H1 (cell line): ENCODE data around the gene CD72. TPM values are rescaled to one million over a fixed set of nuclear protein-coding genes. Genes with fewer than 3 reads are reported as not detected.

Source experiments
- CTCF ChIA-PET: fragments of 300-600 bp; sonication (Branson Sonifier 250); formaldehyde crosslinking; loops from one replicate; lab custom pipeline; 2021; ENCODE audit not compliant: partially characterized antibody; lab: Charles Lee
- POLR2A ChIA-PET: fragments of 300-600 bp; sonication (Branson Sonifier 250); formaldehyde crosslinking; loops from one replicate; lab custom pipeline; 2021; ENCODE audit warnings: inconsistent platforms; ENCODE audit not compliant: partially characterized antibody; lab: Charles Lee
- DNase-seq, 2 experiments: peaks; one replicate each; pipeline versions ENCODE4 v3.0.0 to v3.0.0-alpha.2; 2010 to 2022; ENCODE audit warnings: low spot score in 2 of 2, low read depth in 1 of 2, mixed read lengths in 1 of 2
- FAIRE-seq: peaks from 2 replicates; lab custom pipeline; 2011; peaks lifted over from hg19 to GRCh38; lab: Jason Lieb, UNC
- H2AFZ ChIP-seq: 2 replicates; pipeline ENCODE4 v1.8.1; 2012; ENCODE audit warnings: low read length, inconsistent platforms
- H2AK5ac ChIP-seq: 2 replicates; pipeline ENCODE4 v1.6.1; 2013; ENCODE audit warnings: low read depth, low read length
- H2BK120ac ChIP-seq: replicated peaks from 2 replicates; pipeline ENCODE3; 2013; ENCODE audit warnings: low read depth, low read length, inconsistent platforms
- H2BK12ac ChIP-seq: 2 replicates; pipeline ENCODE4 v1.6.1; 2013; ENCODE audit warnings: low read depth, low read length
- H2BK15ac ChIP-seq: 2 replicates; pipeline ENCODE4 v1.6.1; 2013; ENCODE audit warnings: low read length
- H2BK20ac ChIP-seq: 2 replicates; pipeline ENCODE4 v1.6.1; 2013; ENCODE audit warnings: low read length
- H2BK5ac ChIP-seq: 2 replicates; pipeline ENCODE4 v1.6.1; 2013; ENCODE audit warnings: low read depth, low read length
- H3K14ac ChIP-seq: 2 replicates; pipeline ENCODE4 v1.6.1; 2013; ENCODE audit warnings: inconsistent platforms; ENCODE audit not compliant: insufficient read length
- H3K18ac ChIP-seq: 2 replicates; pipeline ENCODE4 v1.6.1; 2013; ENCODE audit warnings: low read length; ENCODE audit errors: extremely low read depth
- H3K23ac ChIP-seq: 2 replicates; pipeline ENCODE4 v1.6.1; 2013; ENCODE audit warnings: inconsistent platforms; ENCODE audit not compliant: insufficient read length
- H3K23me2 ChIP-seq: 2 replicates; pipeline ENCODE4 v1.6.1; 2013; ENCODE audit warnings: low read depth, low read length
- H3K27ac ChIP-seq: 2 replicates; pipeline ENCODE4 v1.6.1; 2011; ENCODE audit warnings: low read depth, low read length, inconsistent platforms
- H3K27me3 ChIP-seq, 4 experiments: replicated peaks in 1 of 4; 1 replicate in 1 of 4; 2 replicates in 3 of 4; pipeline versions ENCODE4 v1.6.1 to v1.8.1; 2011 to 2013; ENCODE audit warnings: low read length in 3 of 4, mild to moderate bottlenecking in 3 of 4, inconsistent platforms in 2 of 4, mixed read lengths in 2 of 4, moderate library complexity in 1 of 4; ENCODE audit not compliant: control insufficient read depth in 3 of 4, insufficient read depth in 3 of 4; ENCODE audit errors: extremely low read depth in 1 of 4
- H3K36me3 ChIP-seq, 4 experiments: 2 replicates each; pipeline versions ENCODE4 v1.6.1 to v1.8.1; 2011 to 2013; ENCODE audit warnings: mild to moderate bottlenecking in 4 of 4, low read length in 3 of 4, moderate library complexity in 2 of 4, control low read depth in 1 of 4, inconsistent platforms in 1 of 4; ENCODE audit not compliant: insufficient read depth in 4 of 4, control insufficient read depth in 2 of 4
- H3K4ac ChIP-seq: replicated peaks from 2 replicates; pipeline ENCODE3; 2013; ENCODE audit warnings: low read length, low read depth, mixed read lengths, inconsistent platforms; ENCODE audit not compliant: insufficient read length
- H3K4me1 ChIP-seq, 4 experiments: replicated peaks in 1 of 4; 1 replicate in 1 of 4; 2 replicates in 3 of 4; pipeline versions ENCODE4 v1.6.1 to v1.8.1; 2011 to 2013; ENCODE audit warnings: low read length in 3 of 4, inconsistent platforms in 2 of 4, mixed read lengths in 1 of 4; ENCODE audit not compliant: insufficient read depth in 4 of 4, control insufficient read depth in 3 of 4
- H3K4me2 ChIP-seq, 2 experiments: 2 replicates each; pipeline versions ENCODE4 v1.6.1 to v1.8.1; 2011 to 2013; ENCODE audit warnings: low read depth in 2 of 2, low read length in 2 of 2, control low read depth in 1 of 2, inconsistent platforms in 1 of 2, mild to moderate bottlenecking in 1 of 2; ENCODE audit not compliant: insufficient read depth in 1 of 2
- H3K4me3 ChIP-seq, 4 experiments: fragments of 200-600, 300-600 bp in 1 of 4; sonication (generic), shearing (Covaris generic), sonication (Bioruptor Twin) in 1 of 4; 2 replicates each; pipeline versions ENCODE4 v1.5.1 to v1.8.1; 2011 to 2016; ENCODE audit warnings: low read length in 4 of 4, low read depth in 3 of 4, control low read depth in 2 of 4, inconsistent platforms in 2 of 4, mild to moderate bottlenecking in 2 of 4, mixed read lengths in 1 of 4, moderate library complexity in 1 of 4; ENCODE audit not compliant: insufficient read depth in 2 of 4; ENCODE audit errors: extremely low read depth in 1 of 4
- H3K56ac ChIP-seq: replicated peaks from 2 replicates; pipeline ENCODE3; 2013; ENCODE audit warnings: low read depth, mild to moderate bottlenecking, mixed read lengths, low read length, inconsistent platforms; ENCODE audit not compliant: insufficient read length
- H3K79me1 ChIP-seq: 2 replicates; pipeline ENCODE4 v1.6.1; 2013; ENCODE audit warnings: low read depth, low read length, control low read depth
- H3K79me2 ChIP-seq, 2 experiments: 2 replicates each; pipeline versions ENCODE4 v1.6.1 to v1.8.1; 2012 to 2013; ENCODE audit warnings: low read length in 2 of 2, mild to moderate bottlenecking in 2 of 2, inconsistent platforms in 1 of 2; ENCODE audit not compliant: insufficient read depth in 2 of 2, control insufficient read depth in 1 of 2
- H3K9ac ChIP-seq, 4 experiments: replicated peaks in 1 of 4; 1 replicate in 1 of 4; 2 replicates in 3 of 4; pipeline versions ENCODE4 v1.6.1 to v1.8.1; 2011 to 2013; ENCODE audit warnings: low read depth in 3 of 4, low read length in 3 of 4, control low read depth in 2 of 4, mild to moderate bottlenecking in 2 of 4, moderate library complexity in 2 of 4, inconsistent platforms in 1 of 4; ENCODE audit errors: extremely low read depth in 1 of 4
- H3K9me3 ChIP-seq, 2 experiments: 2 replicates each; pipeline versions ENCODE4 v1.6.1 to v1.8.1; 2012 to 2013; ENCODE audit warnings: mild to moderate bottlenecking in 2 of 2, moderate library complexity in 2 of 2, control low read depth in 1 of 2, inconsistent platforms in 1 of 2, low read depth in 1 of 2, low read length in 1 of 2, mixed read lengths in 1 of 2; ENCODE audit not compliant: insufficient read depth in 2 of 2
- H4K20me1 ChIP-seq, 2 experiments: replicated peaks in 1 of 2; 2 replicates each; pipeline versions ENCODE3 to v1.8.1; 2011 to 2013; ENCODE audit warnings: inconsistent platforms in 2 of 2, low read length in 2 of 2, mild to moderate bottlenecking in 1 of 2; ENCODE audit not compliant: insufficient read depth in 2 of 2, control insufficient read depth in 1 of 2
- H4K5ac ChIP-seq: 2 replicates; pipeline ENCODE4 v1.6.1; 2013; ENCODE audit warnings: low read length, low read depth, mixed read lengths, inconsistent platforms; ENCODE audit not compliant: insufficient read length
- H4K8ac ChIP-seq: 2 replicates; pipeline ENCODE4 v1.8.0; 2013; ENCODE audit warnings: mild to moderate bottlenecking, moderate library complexity, low read length, inconsistent platforms; ENCODE audit not compliant: insufficient read depth; ENCODE audit errors: extremely low read depth
- H4K91ac ChIP-seq: replicated peaks from 2 replicates; pipeline ENCODE3; 2013; ENCODE audit warnings: low read length, mixed read lengths, inconsistent platforms; ENCODE audit not compliant: insufficient read length
- BACH1 ChIP-seq: IDR thresholded peaks from 2 replicates; pipeline ENCODE4 v1.6.1; 2012; ENCODE audit warnings: low read length, improper control_type of control experiment
- KDM4A ChIP-seq: IDR thresholded peaks from one replicate; pipeline ENCODE4 v1.7.1; 2012; ENCODE audit warnings: low read depth, mild to moderate bottlenecking, moderate library complexity, low read length, inconsistent platforms; ENCODE audit not compliant: severe bottlenecking
- WGBS, 2 experiments: shearing (Covaris generic) in 1 of 2; methylation state at CpG; one replicate each; pipeline versions ENCODE4 v1.1.6 to v1.1.7; 2013 to 2015; ENCODE audit warnings: low lambda C conversion rate in 2 of 2, mixed read lengths in 2 of 2, inconsistent platforms in 1 of 2, low coverage in 1 of 2, missing lambda C conversion rate in 1 of 2; ENCODE audit not compliant: insufficient replicate concordance in 2 of 2, insufficient coverage in 1 of 2, insufficient read length in 1 of 2; ENCODE audit errors: extremely low coverage in 1 of 2, missing lambda C conversion rate in 1 of 2; 5-methylcytosine and 5-hydroxymethylcytosine counted together
- polyA plus RNA-seq, 7 experiments: library from polyadenylated mRNA; depleted of rRNA in 3 of 7; stranded (reverse) in 5 of 7; unstranded in 2 of 7; fragments of >200 nt in 5 of 7; fragments of 200-250 nt in 2 of 7; gene quantifications; 1 replicate in 5 of 7; 2 replicates in 1 of 7; 4 replicates in 1 of 7; pipeline versions ENCODE4 v1.2.1 to v1.2.3, GENCODE V29; 2011 to 2013; ENCODE audit warnings: missing spikeins in 2 of 7, mixed read lengths in 2 of 7
- total RNA-seq: library from RNA; stranded (reverse); fragmentation: NEBNext Ultra II Directional; extraction: Animal tissue kit (Norgen Biotek cat#: 25700); gene quantifications from 2 replicates; pipeline ENCODE4 v1.2.1, GENCODE V29; 2021

CD72 gene
- total and polyA plus RNA-seq, 2 of the 8 experiments (the other 6 are each of a cell fraction or from before 2014, with no cell fraction given) = 4.0 to 4.5 TPM

DNA sequence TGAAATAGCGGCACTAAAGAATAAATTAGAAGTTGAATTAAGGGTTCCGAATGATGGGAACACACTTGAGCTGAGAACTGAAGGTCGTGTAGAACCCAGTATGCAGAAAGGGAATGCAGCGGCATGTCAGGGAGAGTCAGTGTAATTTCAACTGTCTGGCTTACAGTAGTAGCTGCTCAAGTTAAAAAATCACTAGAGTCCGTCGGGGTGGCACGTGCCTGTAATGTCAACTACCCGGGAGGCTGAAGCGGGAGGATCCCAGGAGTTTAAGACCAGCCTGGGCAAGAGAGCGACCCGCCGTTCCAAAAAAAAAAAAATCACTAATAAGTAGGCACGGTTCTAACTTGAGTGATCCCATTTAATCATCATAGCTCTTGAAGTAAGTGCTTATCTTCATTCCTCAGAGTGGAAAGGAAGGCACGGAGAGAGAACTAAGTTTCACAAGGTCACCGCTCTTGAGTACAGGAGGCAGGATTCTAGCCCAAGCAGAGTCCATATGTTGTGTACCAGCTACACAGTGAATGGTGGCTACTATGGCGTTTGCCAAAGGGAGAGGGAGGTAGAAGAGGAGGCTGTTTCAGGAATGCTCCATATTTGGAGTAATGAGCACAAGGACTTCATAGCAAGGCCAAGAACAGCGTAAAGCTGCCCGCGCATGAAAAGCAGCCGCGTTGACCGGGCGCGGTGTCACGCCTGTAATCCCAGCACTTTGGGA, 38.8 kb upstream of the CD72 start:
- TF ChIP-seq KDM4A (peak; percentile 56), BACH1 (no peak)
- TF ChIP-seq, all 59 proteins: peak for 1
- peaks cover 0 to 2% (median 0%) of the 10 kb centered on the region in 4 experiments; a peak in 4 of 7 replicates for H3K4me1 ChIP-seq
- no peak overlapping the region for H4K5ac ChIP-seq
- no peak overlapping the region for H2BK5ac ChIP-seq
- H3K4me3 ChIP-seq = peak overlapping the region; percentile 48 to 92 (median 76)
- no peak overlapping the region for H3K23ac ChIP-seq
- WGBS, 2 experiments = 46% methylated on average over 25 of the region's 25 CpGs; no CpG with 5 or more reads in 1 of the 2 experiments
- peaks cover 0 to 7% (median 0%) of the 10 kb centered on the region in 4 experiments; a peak in 1 of 7 replicates for H3K27me3 ChIP-seq
- peak overlapping the region; percentile 57 for H3K4ac ChIP-seq
- peaks cover 10% of the 10 kb centered on the region for H3K23me2 ChIP-seq
- peaks cover 2 to 5% of the 10 kb centered on the region in 2 experiments for H4K20me1 ChIP-seq
- peak overlapping the region; percentile 10 for H2BK15ac ChIP-seq
- H3K9me3 ChIP-seq = no peaks in the 10 kb centered on the region
- FAIRE-seq (no peak), DNase-seq (no peak)
- ChIA-PET POLR2A (interaction anchor here (0.8 to 7.9 kb wide), 21 partner anchors 9 to 585 kb away, joined by 3 to 84 read pairs (median 4); partner anchors contain the start of genes CA9, CREB3, TLN1 and TPM2), CTCF (interaction anchor here (0.6 to 15.9 kb wide), 26 partner anchors 9 to 496 kb away, joined by 3 to 347 read pairs (median 4); partner anchors contain the start of genes CA9, CREB3, SIT1 and SPAG8)
- peak overlapping the region; percentile 10 for H2BK12ac ChIP-seq
- 0 out of 2 replicates have a peak overlapping the region, but pooled peaks have one; percentile 99 for H3K27ac ChIP-seq
- H2BK120ac ChIP-seq = no peak overlapping the region
- H4K91ac ChIP-seq = peak overlapping the region; percentile 0
- peak overlapping the region in 3 of 4 experiments; percentile 63 to 90 (median 88); a peak in 6 of 7 replicates for H3K9ac ChIP-seq
- no peak overlapping the region for H2AK5ac ChIP-seq
- H3K18ac ChIP-seq = peak overlapping the region; percentile 64
- H3K56ac ChIP-seq = no peak overlapping the region
- H3K79me2 ChIP-seq = no peaks in the 10 kb centered on the region
- no peak overlapping the region for H3K14ac ChIP-seq
- no peak overlapping the region for H2BK20ac ChIP-seq
- H2AFZ ChIP-seq = peak overlapping the region; percentile 96
- H3K4me2 ChIP-seq = peak overlapping the region; percentile 77 to 92
- peak overlapping the region; percentile 39; the same call in 1 of the 2 replicates for H4K8ac ChIP-seq
- peaks cover 1% of the 10 kb centered on the region; the same call in 1 of the 2 replicates for H3K79me1 ChIP-seq
- peaks cover 5 to 18% (median 6%) of the 10 kb centered on the region in 4 experiments for H3K36me3 ChIP-seq
